Heart right ventricle (tissue), 16 donors: Measurements from ENCODE around the gene SHROOM3. TPM values are rescaled to one million over a fixed set of nuclear protein-coding genes. Genes with fewer than 3 reads are reported as not detected.

Experiments used
- ATAC-seq, 8 donors: fragments of 200-7000 bp; cut with Tn5 transposase; one replicate each; pipeline ENCODE4 v1.9.1; 2020; ENCODE audit warnings: mild to moderate bottlenecking in 8 of 8, moderate library complexity in 8 of 8, moderate number of reproducible peaks in 1 of 8
- DNase-seq, 2 donors: peaks; one replicate each; pipeline ENCODE4 v3.0.0-alpha.2; 2020
- H3K27ac ChIP-seq, 10 donors: fragments of 200-600 bp; sonication (generic) in 2 of 10; one replicate each; pipeline versions ENCODE4 v1.5.0 to v1.8.0; 2020 to 2022; ENCODE audit warnings: mild to moderate bottlenecking in 3 of 10
- H3K27me3 ChIP-seq, 7 donors: fragments of 200-600 bp; one replicate each; pipeline ENCODE4 v1.8.0; 2021 to 2022; ENCODE audit warnings: mild to moderate bottlenecking in 2 of 7
- H3K36me3 ChIP-seq, 9 donors: fragments of 200-600 bp; sonication (generic) in 1 of 9; one replicate each; pipeline versions ENCODE4 v1.5.0 to v1.8.0; 2020 to 2022; ENCODE audit warnings: mild to moderate bottlenecking in 2 of 9
- H3K4me1 ChIP-seq, 9 donors: fragments of 200-600 bp; sonication (generic) in 1 of 9; one replicate each; pipeline versions ENCODE4 v1.5.0 to v1.8.0; 2020 to 2022; ENCODE audit warnings: mild to moderate bottlenecking in 4 of 9
- H3K4me3 ChIP-seq, 10 donors: fragments of 200-600 bp; sonication (generic) in 2 of 10; one replicate each; pipeline versions ENCODE4 v1.5.0 to v1.8.0; 2020 to 2022; ENCODE audit warnings: mild to moderate bottlenecking in 7 of 10, moderate library complexity in 2 of 10
- H3K9me3 ChIP-seq, 11 donors: fragments of 200-600 bp in 10 of 11; sonication (generic) in 2 of 11; one replicate each; pipeline versions ENCODE4 v1.5.0 to v1.8.0; 2013 to 2022; ENCODE audit warnings: mild to moderate bottlenecking in 2 of 11, control low read depth in 1 of 11, moderate library complexity in 1 of 11
- WGBS, 2 donors: extraction: QIAGEN DNeasy Blood & Tissue Kit; methylation state at CpG; one replicate each; pipeline ENCODE4 v1.1.7; 2013; ENCODE audit warnings: inconsistent platforms in 1 of 2; 5-methylcytosine and 5-hydroxymethylcytosine counted together
- intact Hi-C, 10 donors: fragments of 100-400 bp; cut with DNase I; formaldehyde crosslinking; loops; one replicate each; pipeline versions ENCODE4 v1.11.1 to v1.14.2; 2022
- long read RNA-seq, 3 donors: library from polyadenylated mRNA; unstranded; transcript quantifications; one replicate each; pipeline ENCODE4 v2.0.0, GENCODE V29; 2020 to 2021
- polyA plus RNA-seq, 2 donors: library from polyadenylated mRNA; stranded (reverse); fragments of 200-250 nt; gene quantifications; one replicate each; pipeline ENCODE4 v1.2.3, GENCODE V29; 2013
- total RNA-seq, 10 donors: library from RNA; stranded (reverse); fragmentation: NEBNext Ultra II Directional in 3 of 10; extraction: Animal tissue kit (Norgen Biotek cat#: 25700) in 3 of 10; gene quantifications; one replicate each; pipeline versions ENCODE4 v1.2.1 to v1.2.4, GENCODE V29; 2021 to 2023
- TF ChIP-seq, protein P1 (sequence below), 9 donors: fragments of 200-600 bp; sonication (generic) in 2 of 9; IDR thresholded peaks; one replicate each; pipeline versions ENCODE4 v1.5.0 to v1.8.0; 2021 to 2022; ENCODE audit warnings: antibody characterized with exemption in 9 of 9, mild to moderate bottlenecking in 5 of 9, moderate library complexity in 1 of 9
- donor health status: Arrhythmogenic right ventricular cardiomyopathy.
- donor health status: ischemic (EF 13 %, LVEDD 7.1; RV severe dilation, severe dysfunction).
- donor health status: healthy with polysubstance abuse.
- donor health status: DM: no; HTN: yes; CAD: no.
- donor health status: DM: no; HTN: no; CAD: no.
- donor health status: ischemic (EF 25% LVEDD 6.9; RV normal size, moderate dysfunction).
- donor health status: ischemic (EF 25% LVEDD 5.7; RV mildly dilated, moderate dysfunction).
- donor health status: healthy.
- donor health status: DM: yes; HTN: yes; CAD: no.
- donor health status: Ischemic cardiomyopathy.
- donor health status: ischemic (EF 35%, LVEDD 5.7; RV mildly dilated, moderate dysfunction).
- donor health status: nonischemic (EF 11% LVEDD 7.7; RV severe dilation, severe dysfunction).
- donor health status: DM: yes; HTN: yes; CAD: no.
- donor health status: PGD.
- donor health status: ischemic (EF 29% LVEDD 5.4; RV normal size, mild dysfunction).
- donor health status: nonischemic (EF 23%, LVEDD 6.1; RV moderate dilation, normal function).

The SHROOM3 gene
- total RNA-seq (10 to 100 TPM in 9 of 10 donors, 1 to 10 TPM in 1; 9.5 to 33.3 (median 19.6) TPM), polyA plus RNA-seq (1 to 10 TPM; 1.7 to 5.3 TPM)
- long read RNA-seq, donor 1, partial matches to known transcripts: 8 of 10 reads
- long read RNA-seq, donor 1, other reads (novel, unspliced or antisense): 2 of 10 reads
- long read RNA-seq, donor 2, partial matches to known transcripts: 12 of 19 reads
- long read RNA-seq, donor 2, other reads (novel, unspliced or antisense): 7 of 19 reads
- long read RNA-seq, donor 3, partial matches to known transcripts: 20 of 24 reads
- long read RNA-seq, donor 3, other reads (novel, unspliced or antisense): 4 of 24 reads

DNA sequence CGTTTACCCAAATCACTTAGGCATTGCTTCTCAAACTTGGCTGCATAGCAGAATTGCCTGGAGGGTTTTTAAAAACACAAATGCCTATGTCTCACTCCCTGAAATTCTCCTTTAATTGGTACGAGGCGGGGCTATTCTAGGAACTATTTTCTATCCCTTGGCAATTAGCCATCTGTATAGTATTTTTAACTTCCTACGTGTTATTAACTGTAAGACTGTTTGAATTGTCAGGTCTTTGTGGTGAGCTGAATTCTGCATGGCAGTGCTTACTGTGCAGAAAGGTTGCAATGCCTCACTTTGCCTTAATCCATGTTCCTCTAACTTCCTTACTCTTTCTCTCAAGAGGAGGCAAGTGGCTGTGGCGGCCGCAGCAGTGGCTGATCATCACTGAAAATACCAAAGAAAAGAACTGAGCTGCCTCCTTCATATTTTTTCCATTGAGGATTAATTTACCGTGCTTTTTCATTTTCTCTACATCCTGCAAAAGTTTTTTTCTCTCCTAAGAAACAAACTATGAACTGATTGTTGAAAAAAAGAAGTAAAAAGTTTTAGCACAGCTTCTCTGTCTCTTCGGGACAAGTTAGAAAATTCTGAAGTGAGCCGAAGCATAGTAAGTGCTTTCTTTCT is at the start of gene SHROOM3:
Gene SHROOM3 (plus strand): TSS at position 329 of the 627 bp plus-strand sequence. CDS start 824 bp downstream, outside the sequence.
- H3K4me3 ChIP-seq: peak within 1 kb of the TSS; percentile 1 to 52 (median 28)
- peaks cover 0 to 28% (median 11%) of the 10 kb centered on the region in 7 donors for H3K27me3 ChIP-seq
- intact Hi-C loops: loop anchor here in 9 of 10 donors (2.0 to 10.0 kb wide), 6 partner anchors 62 to 770 kb away; no protein-coding TSS in a partner anchor
- 6 to 8% methylated on average over 9 of the region's 9 CpGs for WGBS, 2 donors
- peaks cover 0 to 16% (median 0%) of the 10 kb centered on the region in 9 donors for H3K4me1 ChIP-seq
- DNase-seq (no peak), ATAC-seq (peak in 6 of 8 donors; percentile 45 to 53 (median 48))
- TF ChIP-seq, protein P1, sequence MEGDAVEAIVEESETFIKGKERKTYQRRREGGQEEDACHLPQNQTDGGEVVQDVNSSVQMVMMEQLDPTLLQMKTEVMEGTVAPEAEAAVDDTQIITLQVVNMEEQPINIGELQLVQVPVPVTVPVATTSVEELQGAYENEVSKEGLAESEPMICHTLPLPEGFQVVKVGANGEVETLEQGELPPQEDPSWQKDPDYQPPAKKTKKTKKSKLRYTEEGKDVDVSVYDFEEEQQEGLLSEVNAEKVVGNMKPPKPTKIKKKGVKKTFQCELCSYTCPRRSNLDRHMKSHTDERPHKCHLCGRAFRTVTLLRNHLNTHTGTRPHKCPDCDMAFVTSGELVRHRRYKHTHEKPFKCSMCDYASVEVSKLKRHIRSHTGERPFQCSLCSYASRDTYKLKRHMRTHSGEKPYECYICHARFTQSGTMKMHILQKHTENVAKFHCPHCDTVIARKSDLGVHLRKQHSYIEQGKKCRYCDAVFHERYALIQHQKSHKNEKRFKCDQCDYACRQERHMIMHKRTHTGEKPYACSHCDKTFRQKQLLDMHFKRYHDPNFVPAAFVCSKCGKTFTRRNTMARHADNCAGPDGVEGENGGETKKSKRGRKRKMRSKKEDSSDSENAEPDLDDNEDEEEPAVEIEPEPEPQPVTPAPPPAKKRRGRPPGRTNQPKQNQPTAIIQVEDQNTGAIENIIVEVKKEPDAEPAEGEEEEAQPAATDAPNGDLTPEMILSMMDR (IDR thresholded peaks at IDR 0.05): no peak
- H3K27ac ChIP-seq: peak within 1 kb of the TSS in 7 of 10 donors; percentile 1 to 57 (median 20)
- H3K9me3 ChIP-seq: peaks cover 0 to 5% (median 0%) of the 10 kb centered on the region in 11 donors
- H3K36me3 ChIP-seq: no peaks in the 10 kb centered on the region

DNA sequence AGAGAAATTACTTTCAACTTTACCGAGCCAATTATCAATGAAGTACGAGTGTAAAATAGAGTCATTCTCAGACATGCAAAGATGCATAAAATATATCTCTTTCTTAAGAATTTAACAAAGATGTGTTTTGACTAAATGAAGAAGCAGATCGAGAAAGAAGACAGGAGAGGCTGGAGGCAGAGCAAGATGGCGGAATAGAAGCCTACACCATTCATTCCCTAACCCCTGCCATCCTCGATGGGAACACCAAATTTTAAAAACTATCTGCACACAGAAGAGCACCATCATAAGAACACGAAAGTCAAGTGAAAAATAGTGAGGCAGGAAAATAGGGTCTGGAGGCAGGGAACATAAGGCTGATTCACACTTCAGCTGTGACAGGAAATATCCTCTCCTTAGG is 49.1 kb upstream of the SHROOM3 start:
- Histone ChIP-seq H3K27ac (no peak overlapping the region), H3K27me3 (no peaks in the 10 kb centered on the region), H3K36me3 (no peaks in the 10 kb centered on the region), H3K4me3 (no peak overlapping the region), H3K9me3 (peaks cover 0 to 27% (median 5%) of the 10 kb centered on the region in 11 donors), H3K4me1 (no peaks in the 10 kb centered on the region)
- TF ChIP-seq, protein P1 (IDR thresholded peaks at IDR 0.05): no peak
- intact Hi-C loops: no loop called here
- DNase-seq (no peak), ATAC-seq (no peak)
- WGBS, 2 donors: 90 to 91% methylated on average over 6 of the region's 6 CpGs

DNA sequence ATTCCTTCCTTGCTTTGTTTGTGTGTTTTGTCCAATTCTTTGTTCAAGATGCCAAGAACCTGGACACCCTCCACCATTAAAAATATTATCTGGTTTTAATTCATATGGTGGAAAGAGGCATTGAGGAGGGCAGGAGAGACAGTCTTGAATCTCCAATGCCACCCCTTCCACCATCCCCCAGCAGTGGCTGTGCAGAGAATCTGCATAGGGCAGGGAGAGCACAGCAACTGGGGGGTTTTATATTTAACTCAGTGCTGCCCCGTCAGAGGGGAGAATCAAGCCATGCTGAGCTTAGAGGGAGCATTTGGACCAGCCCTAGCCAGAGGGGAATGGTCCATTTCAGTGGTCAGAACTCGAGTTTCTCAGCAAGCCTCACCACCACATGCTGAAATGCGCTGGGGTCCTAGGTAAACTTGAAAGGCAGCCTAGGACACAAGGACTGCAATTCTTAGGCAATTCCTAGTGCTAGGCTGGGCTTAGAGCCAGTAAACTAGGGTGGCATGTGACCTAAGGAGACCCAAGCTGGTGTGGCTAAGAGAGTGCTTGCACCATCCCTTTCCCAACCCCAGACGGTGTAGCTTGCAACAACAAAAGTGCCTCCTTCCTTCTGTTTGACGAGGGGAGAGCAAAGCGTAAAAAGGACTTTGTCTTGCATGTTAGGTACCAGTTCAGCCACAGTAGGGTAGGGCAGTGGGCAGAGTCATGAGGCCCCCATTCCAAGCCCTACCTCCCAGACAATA is 48.3 kb upstream of the SHROOM3 start:
- peak in 1 of 8 donors; percentile 18 for ATAC-seq
- H3K36me3 ChIP-seq: no peaks in the 10 kb centered on the region
- DNase-seq: no peak
- H3K4me1 ChIP-seq: no peaks in the 10 kb centered on the region
- TF ChIP-seq, protein P1 (IDR thresholded peaks at IDR 0.05): no peak
- H3K27me3 ChIP-seq: no peaks in the 10 kb centered on the region
- H3K4me3 ChIP-seq: no peak overlapping the region
- intact Hi-C loops: no loop called here
- H3K27ac ChIP-seq: no peak overlapping the region
- WGBS, 2 donors: 84 to 87% methylated on average over 6 of the region's 6 CpGs
- peaks cover 0 to 31% (median 5%) of the 10 kb centered on the region in 11 donors for H3K9me3 ChIP-seq
